Astrocyte of the cerebellum (primary cell): ENCODE results near the gene SIRT7.

Experiments
- DNase-seq: peaks from one replicate; pipeline ENCODE4 v3.0.0-alpha.2; 2011; ENCODE audit warnings: low read depth
- H3K4me3 ChIP-seq: 2 replicates; pipeline ENCODE4 v1.5.1; 2011; ENCODE audit warnings: mild to moderate bottlenecking, low read depth, low read length, moderate library complexity
- in situ Hi-C: cut with HindIII; loops from 2 replicates; pipeline ENCODE4 v1.10.0; 2017; ENCODE audit warnings: low sequenced_read_pairs
- TF ChIP-seq, protein P1 (sequence below): IDR thresholded peaks from 2 replicates; pipeline ENCODE4 v1.5.1; 2012; ENCODE audit warnings: low read length, low read depth, moderate library complexity, mild to moderate bottlenecking; ENCODE audit errors: missing control alignments

Gene SIRT7, protein sequence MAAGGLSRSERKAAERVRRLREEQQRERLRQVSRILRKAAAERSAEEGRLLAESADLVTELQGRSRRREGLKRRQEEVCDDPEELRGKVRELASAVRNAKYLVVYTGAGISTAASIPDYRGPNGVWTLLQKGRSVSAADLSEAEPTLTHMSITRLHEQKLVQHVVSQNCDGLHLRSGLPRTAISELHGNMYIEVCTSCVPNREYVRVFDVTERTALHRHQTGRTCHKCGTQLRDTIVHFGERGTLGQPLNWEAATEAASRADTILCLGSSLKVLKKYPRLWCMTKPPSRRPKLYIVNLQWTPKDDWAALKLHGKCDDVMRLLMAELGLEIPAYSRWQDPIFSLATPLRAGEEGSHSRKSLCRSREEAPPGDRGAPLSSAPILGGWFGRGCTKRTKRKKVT

DNA sequence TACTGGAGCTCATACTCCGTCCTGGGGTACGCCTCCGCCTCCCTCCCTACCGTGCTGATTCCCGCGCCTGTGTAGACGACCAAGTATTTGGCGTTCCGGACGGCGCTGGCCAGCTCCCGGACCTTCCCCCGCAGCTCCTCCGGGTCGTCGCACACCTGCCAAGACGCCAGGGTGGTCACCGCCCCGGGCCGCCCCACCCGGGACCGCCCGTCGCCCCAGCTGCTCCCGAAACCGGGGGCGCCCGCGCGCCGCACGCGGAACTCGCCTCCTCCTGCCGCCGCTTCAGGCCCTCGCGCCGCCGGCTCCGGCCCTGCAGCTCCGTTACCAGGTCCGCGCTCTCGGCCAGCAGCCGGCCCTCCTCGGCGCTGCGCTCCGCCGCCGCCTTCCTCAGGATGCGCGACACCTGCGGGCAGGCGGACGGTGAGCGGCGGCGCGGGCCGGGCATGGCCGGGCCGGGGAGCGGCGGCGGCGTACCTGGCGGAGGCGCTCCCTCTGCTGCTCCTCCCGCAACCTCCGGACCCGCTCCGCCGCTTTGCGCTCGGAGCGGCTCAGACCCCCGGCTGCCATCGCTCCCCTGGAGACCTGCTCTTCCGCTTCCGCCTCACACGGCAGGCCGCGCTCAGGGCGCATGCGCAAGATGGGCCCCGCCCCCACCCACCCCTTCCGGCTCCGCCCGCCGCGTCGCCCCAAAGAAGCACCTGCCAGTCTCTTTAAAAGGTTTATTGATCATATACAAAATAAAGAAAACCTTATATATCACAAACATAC lies at the start of gene SIRT7:
Gene SIRT7 (minus strand): TSS at position 612 of the 768 bp plus-strand sequence. CDS start 45 bp downstream, at position 567.
- in situ Hi-C loops = no loop called here
- no peak for DNase-seq
- H3K4me3 ChIP-seq = peak within 1 kb of the TSS; percentile 60
- TF ChIP-seq, protein P1, sequence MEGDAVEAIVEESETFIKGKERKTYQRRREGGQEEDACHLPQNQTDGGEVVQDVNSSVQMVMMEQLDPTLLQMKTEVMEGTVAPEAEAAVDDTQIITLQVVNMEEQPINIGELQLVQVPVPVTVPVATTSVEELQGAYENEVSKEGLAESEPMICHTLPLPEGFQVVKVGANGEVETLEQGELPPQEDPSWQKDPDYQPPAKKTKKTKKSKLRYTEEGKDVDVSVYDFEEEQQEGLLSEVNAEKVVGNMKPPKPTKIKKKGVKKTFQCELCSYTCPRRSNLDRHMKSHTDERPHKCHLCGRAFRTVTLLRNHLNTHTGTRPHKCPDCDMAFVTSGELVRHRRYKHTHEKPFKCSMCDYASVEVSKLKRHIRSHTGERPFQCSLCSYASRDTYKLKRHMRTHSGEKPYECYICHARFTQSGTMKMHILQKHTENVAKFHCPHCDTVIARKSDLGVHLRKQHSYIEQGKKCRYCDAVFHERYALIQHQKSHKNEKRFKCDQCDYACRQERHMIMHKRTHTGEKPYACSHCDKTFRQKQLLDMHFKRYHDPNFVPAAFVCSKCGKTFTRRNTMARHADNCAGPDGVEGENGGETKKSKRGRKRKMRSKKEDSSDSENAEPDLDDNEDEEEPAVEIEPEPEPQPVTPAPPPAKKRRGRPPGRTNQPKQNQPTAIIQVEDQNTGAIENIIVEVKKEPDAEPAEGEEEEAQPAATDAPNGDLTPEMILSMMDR = no peak

DNA sequence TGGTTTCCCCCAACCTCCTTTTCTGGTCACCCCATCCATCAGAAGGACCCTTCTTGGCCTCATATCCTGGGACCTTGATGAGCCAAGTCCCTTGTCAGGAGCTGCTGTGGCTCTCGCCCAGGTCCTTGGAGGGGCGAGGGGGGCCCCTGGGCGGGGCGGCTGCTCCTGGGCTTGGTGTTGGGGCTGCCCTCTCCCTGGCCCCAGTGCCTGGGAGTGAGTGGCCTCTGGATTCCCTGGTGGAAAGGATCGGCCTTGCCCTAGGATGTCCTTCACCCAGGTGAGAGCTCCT lies 49.2 kb upstream of the SIRT7 start:
- no peak overlapping the region for H3K4me3 ChIP-seq
- no peak for DNase-seq
- in situ Hi-C loops = no loop called here
- TF ChIP-seq, protein P1 = no peak

DNA sequence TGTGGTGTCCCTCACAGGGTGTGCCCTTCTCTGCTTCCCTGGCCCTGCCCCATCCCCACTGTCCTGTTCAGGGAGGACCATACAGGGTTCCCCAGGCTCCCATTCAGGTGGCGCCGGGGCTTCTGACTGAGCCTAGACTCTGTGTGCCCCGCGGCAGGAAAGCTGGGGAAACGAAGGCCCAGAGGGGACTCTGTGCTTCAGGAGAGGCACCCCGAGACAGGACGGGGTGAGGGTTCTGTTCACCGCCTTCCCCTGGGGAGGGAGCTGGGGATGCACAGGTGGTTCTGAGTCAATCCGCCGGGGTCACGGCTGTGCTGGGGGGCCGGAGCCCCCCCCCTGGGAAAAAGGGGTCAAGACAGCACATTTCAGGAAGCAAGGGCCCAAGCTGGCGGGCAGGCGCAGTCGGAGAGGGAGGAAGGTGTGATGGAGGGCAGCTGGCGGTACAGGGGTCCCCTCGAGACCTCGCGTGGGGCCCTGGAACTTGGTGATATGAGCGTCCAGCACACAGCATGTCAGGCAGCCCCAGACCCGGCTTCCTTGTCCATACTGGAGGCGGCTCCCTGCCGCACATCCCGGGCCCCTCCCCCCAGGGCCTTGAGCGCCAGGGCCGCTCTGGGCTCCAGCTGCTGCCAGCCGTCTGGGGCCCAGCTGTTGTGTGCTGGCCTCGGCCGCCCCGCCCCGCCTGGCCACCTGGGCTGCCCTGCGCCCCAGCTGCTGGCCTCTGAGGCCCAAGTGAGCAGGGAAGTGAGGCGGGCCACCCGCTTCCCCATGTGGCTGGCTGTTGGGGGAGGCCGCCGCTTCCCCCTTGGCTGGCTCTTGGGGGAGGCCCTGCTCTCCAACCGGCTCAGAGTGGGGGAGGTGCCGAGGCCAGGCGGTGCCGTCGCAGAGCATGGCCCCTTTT lies 48.6 kb upstream of the SIRT7 start:
- DNase-seq = no peak
- in situ Hi-C loops = no loop called here

DNA sequence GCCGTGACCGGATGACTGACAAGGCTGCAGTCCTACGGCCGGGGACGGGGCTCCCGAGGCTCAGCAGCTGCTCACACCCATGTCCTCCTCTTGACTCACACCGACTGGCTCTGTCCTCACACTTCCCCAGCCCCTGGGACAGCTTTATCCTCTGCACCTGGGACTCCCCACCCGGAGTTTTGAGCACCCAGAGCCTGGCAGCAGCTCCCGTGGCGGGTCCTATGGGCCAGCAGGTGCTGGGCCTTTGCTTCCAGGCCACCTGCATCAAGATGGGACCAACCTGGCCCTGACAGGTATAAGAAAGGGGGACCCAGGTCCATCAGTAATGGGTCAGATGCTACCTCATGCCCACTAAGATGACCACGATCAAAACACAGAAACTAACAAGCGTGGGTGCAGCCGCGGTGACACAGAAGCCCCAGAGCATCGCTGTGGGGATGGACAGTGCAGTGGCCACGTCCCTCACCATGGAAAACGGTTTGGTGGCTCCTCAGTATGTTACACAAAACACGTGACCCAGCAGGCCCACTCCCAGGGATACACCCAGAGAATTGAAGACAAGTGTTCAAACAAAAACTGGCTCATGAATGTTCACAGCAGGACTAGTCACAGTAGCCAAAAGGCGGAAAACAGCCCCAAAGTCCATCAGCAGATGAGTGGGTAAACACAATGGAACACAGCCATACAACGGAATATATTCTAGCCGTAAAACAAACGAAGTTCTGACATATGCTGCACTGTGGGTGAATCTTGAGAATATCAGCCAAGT lies 46.3 kb upstream of the SIRT7 start:
- no peak overlapping the region for H3K4me3 ChIP-seq
- in situ Hi-C loops = no loop called here
- DNase-seq = no peak
- TF ChIP-seq, protein P1 = no peak

More for the DNA sequence above, 48.6 kb upstream of the SIRT7 start:
- TF ChIP-seq, protein P1 = no peak
- H3K4me3 ChIP-seq = no peak overlapping the region

DNA sequence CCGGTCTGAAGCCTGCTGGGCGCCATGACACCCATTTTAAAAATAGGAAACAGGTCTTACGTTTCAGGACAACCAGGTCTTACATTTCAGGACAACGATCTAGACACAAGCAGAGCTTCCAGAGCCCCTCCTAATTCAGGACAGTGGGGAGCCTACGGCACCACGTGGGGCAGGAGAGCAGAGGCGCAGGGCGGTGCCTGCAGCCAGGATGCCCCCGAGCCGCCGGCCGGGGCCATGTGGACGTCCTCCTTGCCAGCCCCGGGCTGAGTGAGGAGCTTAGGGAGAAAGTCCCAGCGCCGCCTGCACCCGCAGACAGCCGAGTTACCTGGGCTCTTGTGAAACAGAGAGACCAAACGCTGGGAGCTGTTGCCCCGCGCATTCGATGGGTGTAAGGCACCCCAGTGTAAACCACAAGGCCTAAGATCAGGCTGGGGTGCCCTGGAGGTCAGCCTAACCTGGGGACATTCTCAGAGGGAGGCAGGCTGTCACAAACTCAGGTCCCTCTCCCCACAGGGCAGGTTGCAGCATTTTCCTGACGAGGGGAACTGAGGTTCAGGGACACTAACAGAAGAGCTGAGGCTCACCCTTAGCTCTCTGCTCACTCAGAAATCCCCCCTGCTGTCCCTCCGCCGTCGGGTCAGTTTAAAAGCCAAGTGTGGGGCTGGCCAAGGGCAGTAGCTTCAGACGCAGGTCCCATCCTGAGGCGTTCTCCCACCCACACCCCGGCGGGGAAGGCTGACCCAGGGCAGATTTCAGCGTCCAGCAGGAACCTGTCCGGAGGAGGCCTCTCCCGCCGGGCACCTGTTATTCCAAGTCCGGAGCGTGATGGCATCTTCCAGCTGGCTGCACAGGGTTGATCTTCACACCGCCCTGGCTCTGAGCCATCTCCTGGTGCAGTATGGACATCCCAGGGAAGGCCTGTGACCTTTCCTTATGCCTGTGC lies 44.8 kb upstream of the SIRT7 start:
- H3K4me3 ChIP-seq = no peak overlapping the region
- in situ Hi-C loops = no loop called here
- no peak for DNase-seq
- TF ChIP-seq, protein P1 = no peak
